Vagina (tissue), 2 donors: ENCODE measurements around the gene CAPN12. TPM values are rescaled to one million over a fixed set of nuclear protein-coding genes. Genes with fewer than 3 reads are reported as not detected.

Source experiments
- DNase-seq, 2 donors: peaks; one replicate each; pipeline ENCODE4 v3.0.0-alpha.2; 2017; ENCODE audit errors: extremely low spot score in 2 of 2
- H3K27ac ChIP-seq: fragments of 200-600 bp; sonication (generic); one replicate; pipeline ENCODE4 v1.5.1; 2019
- H3K27me3 ChIP-seq: fragments of 200-600 bp; sonication (generic); one replicate; pipeline ENCODE4 v1.5.1; 2019
- H3K36me3 ChIP-seq, 2 donors: fragments of 200-600 bp; sonication (generic); one replicate each; pipeline ENCODE4 v1.5.1; 2017 to 2019
- H3K4me1 ChIP-seq: fragments of 200-600 bp; sonication (generic); one replicate; pipeline ENCODE4 v1.5.1; 2019
- H3K4me3 ChIP-seq, 2 donors: fragments of 200-600 bp; sonication (generic); 1 replicate in 1 of 2; 2 replicates in 1 of 2; pipeline ENCODE4 v1.5.1; 2016 to 2019
- H3K9me3 ChIP-seq: fragments of 200-600 bp; sonication (generic); one replicate; pipeline ENCODE4 v1.5.1; 2019
- POLR2A ChIP-seq, 2 donors: fragments of 450-650 bp; IDR thresholded peaks; one replicate each; pipeline ENCODE4 v1.6.1; 2017; ENCODE audit warnings: antibody characterized with exemption in 2 of 2, mild to moderate bottlenecking in 2 of 2, moderate library complexity in 2 of 2
- POLR2AphosphoS5 ChIP-seq, 2 donors: sonication (generic); formaldehyde crosslinking; IDR thresholded peaks; one replicate each; pipeline ENCODE4 v1.9.0; 2017; ENCODE audit warnings: antibody characterized with exemption in 2 of 2, mild to moderate bottlenecking in 2 of 2, low read depth in 1 of 2; ENCODE audit not compliant: insufficient read depth in 1 of 2
- intact Hi-C: fragments of 100-400 bp; cut with DNase I; formaldehyde crosslinking; loops from one replicate; pipeline ENCODE4 v1.15.1; 2023
- total RNA-seq: library from RNA; depleted of rRNA; stranded (reverse); fragments of >200 nt; gene quantifications from one replicate; pipeline ENCODE4 v1.2.3, GENCODE V29; 2016
- TF ChIP-seq, protein P1 (sequence below), 3 experiments: fragments of 450-650 bp in 2 of 3; fragments of 200-600 bp in 1 of 3; sonication (generic) in 1 of 3; IDR thresholded peaks; one replicate each; pipeline ENCODE4 v1.5.1; 2017 to 2019; ENCODE audit warnings: antibody characterized with exemption in 3 of 3, mild to moderate bottlenecking in 2 of 3, moderate library complexity in 2 of 3

CAPN12 gene
- total RNA-seq, 1 donor from 2014 or later = 9.6 TPM

- TF ChIP-seq POLR2A (IDR thresholded peaks at IDR 0.05) (no peak), POLR2AphosphoS5 (IDR thresholded peaks at IDR 0.05; ENCODE audit: insufficient read depth in 1 of 2, low read depth in 1 of 2) (peak in 1 of 2 donors; percentile 7)
- H3K36me3 ChIP-seq = peaks cover 0 to 14% of the 10 kb centered on the region in 2 donors
- H3K4me3 ChIP-seq = no peak overlapping the region
- H3K27me3 ChIP-seq = no peaks in the 10 kb centered on the region
- DNase-seq = no peak
- H3K27ac ChIP-seq = peak overlapping the region; percentile 52
- peaks cover 92% of the 10 kb centered on the region for H3K4me1 ChIP-seq
- no peaks in the 10 kb centered on the region for H3K9me3 ChIP-seq
- intact Hi-C loops = no loop called here
These were observed 47.1 kb downstream of the CAPN12 start for GRCh38 chr19:38697197-38697596.

- peaks cover 96% of the 10 kb centered on the region for H3K4me1 ChIP-seq
- TF ChIP-seq, protein P1, sequence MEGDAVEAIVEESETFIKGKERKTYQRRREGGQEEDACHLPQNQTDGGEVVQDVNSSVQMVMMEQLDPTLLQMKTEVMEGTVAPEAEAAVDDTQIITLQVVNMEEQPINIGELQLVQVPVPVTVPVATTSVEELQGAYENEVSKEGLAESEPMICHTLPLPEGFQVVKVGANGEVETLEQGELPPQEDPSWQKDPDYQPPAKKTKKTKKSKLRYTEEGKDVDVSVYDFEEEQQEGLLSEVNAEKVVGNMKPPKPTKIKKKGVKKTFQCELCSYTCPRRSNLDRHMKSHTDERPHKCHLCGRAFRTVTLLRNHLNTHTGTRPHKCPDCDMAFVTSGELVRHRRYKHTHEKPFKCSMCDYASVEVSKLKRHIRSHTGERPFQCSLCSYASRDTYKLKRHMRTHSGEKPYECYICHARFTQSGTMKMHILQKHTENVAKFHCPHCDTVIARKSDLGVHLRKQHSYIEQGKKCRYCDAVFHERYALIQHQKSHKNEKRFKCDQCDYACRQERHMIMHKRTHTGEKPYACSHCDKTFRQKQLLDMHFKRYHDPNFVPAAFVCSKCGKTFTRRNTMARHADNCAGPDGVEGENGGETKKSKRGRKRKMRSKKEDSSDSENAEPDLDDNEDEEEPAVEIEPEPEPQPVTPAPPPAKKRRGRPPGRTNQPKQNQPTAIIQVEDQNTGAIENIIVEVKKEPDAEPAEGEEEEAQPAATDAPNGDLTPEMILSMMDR (IDR thresholded peaks at IDR 0.05) = no peak
- no peak for TF ChIP-seq POLR2A (IDR thresholded peaks at IDR 0.05)
- TF ChIP-seq POLR2AphosphoS5 (IDR thresholded peaks at IDR 0.05; ENCODE audit: insufficient read depth in 1 of 2, low read depth in 1 of 2) = no peak
- peaks cover 0 to 14% of the 10 kb centered on the region in 2 donors for H3K36me3 ChIP-seq
- no peaks in the 10 kb centered on the region for H3K9me3 ChIP-seq
- H3K4me3 ChIP-seq = no peak overlapping the region
- peak overlapping the region; percentile 90 for H3K27ac ChIP-seq
- DNase-seq = no peak
- intact Hi-C loops = no loop called here
- no peaks in the 10 kb centered on the region for H3K27me3 ChIP-seq
These were observed 47.6 kb downstream of the CAPN12 start for GRCh38 chr19:38696729-38697055.

- TF ChIP-seq POLR2A (IDR thresholded peaks at IDR 0.05) (no peak), POLR2AphosphoS5 (IDR thresholded peaks at IDR 0.05; ENCODE audit: insufficient read depth in 1 of 2, low read depth in 1 of 2) (no peak)
- TF ChIP-seq, protein P1 (IDR thresholded peaks at IDR 0.05) = no peak
- Histone ChIP-seq H3K27me3 (no peaks in the 10 kb centered on the region), H3K4me3 (no peak overlapping the region), H3K27ac (peak overlapping the region; percentile 90), H3K9me3 (no peaks in the 10 kb centered on the region), H3K4me1 (peaks cover 97% of the 10 kb centered on the region), H3K36me3 (peaks cover 0 to 8% of the 10 kb centered on the region in 2 donors)
- intact Hi-C loops = no loop called here
- DNase-seq = no peak
These were observed 48.2 kb downstream of the CAPN12 start for GRCh38 chr19:38695832-38696728.

DNA sequence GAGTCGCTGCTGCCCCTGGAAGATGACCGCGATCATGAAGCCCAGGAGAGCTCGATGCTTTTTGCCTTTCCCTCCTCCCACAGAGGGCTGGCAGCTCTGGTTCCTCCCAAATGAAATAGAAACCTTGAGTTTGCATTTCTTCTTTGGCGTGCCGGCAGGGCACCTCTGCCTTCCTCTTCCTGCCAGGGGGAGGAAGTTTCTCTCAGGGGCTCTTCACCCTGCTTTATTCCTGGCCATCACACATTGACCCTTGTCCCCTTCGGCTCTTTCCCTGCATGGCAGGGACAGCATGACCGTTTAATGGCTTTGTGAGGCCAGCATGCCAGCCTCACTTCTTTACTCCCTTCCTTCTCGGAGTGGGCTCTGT, 49.0 kb downstream of the CAPN12 start:
- Histone ChIP-seq H3K27me3 (no peaks in the 10 kb centered on the region), H3K4me1 (peaks cover 94% of the 10 kb centered on the region), H3K27ac (peak overlapping the region; percentile 90), H3K36me3 (no peaks in the 10 kb centered on the region), H3K9me3 (no peaks in the 10 kb centered on the region), H3K4me3 (no peak overlapping the region)
- DNase-seq = no peak
- TF ChIP-seq, protein P1 (IDR thresholded peaks at IDR 0.05) = no peak
- TF ChIP-seq POLR2A (IDR thresholded peaks at IDR 0.05) = no peak
- TF ChIP-seq POLR2AphosphoS5 (IDR thresholded peaks at IDR 0.05; ENCODE audit: insufficient read depth in 1 of 2, low read depth in 1 of 2) = no peak
- intact Hi-C loops = no loop called here

GRCh38 chr19:38693380-38694223, 50.7 kb downstream of the CAPN12 start:
- H3K27ac ChIP-seq = peak overlapping the region; percentile 90
- no peaks in the 10 kb centered on the region for H3K27me3 ChIP-seq
- H3K4me1 ChIP-seq = peaks cover 85% of the 10 kb centered on the region
- intact Hi-C loops = loop anchor here (5.0 kb wide), 1 partner anchor 36 kb away; no protein-coding TSS in a partner anchor
- no peak for DNase-seq
- H3K36me3 ChIP-seq = no peaks in the 10 kb centered on the region
- TF ChIP-seq POLR2A (IDR thresholded peaks at IDR 0.05) (no peak), POLR2AphosphoS5 (IDR thresholded peaks at IDR 0.05; ENCODE audit: insufficient read depth in 1 of 2, low read depth in 1 of 2) (peak in 1 of 2 donors; percentile 29)
- H3K9me3 ChIP-seq = no peaks in the 10 kb centered on the region
- no peak overlapping the region for H3K4me3 ChIP-seq
